Brain microvascular endothelial cell (primary cell): Measurements from ENCODE around the gene CDK13.

Experiments used
- DNase-seq: peaks from one replicate; pipeline ENCODE4 v3.0.0-alpha.2; 2020
- H3K27ac ChIP-seq: fragments of 250-450 bp; sonication (Bioruptor Pico); 2 replicates; pipeline ENCODE4 v1.5.1; 2020; ENCODE audit warnings: mild to moderate bottlenecking, moderate library complexity
- H3K27me3 ChIP-seq: fragments of 250-450 bp; sonication (Bioruptor Pico); replicated peaks from 2 replicates; pipeline ENCODE4 v1.5.1; 2020; ENCODE audit warnings: mild to moderate bottlenecking
- H3K36me3 ChIP-seq: fragments of 250-450 bp; sonication (Bioruptor Pico); replicated peaks from 2 replicates; pipeline ENCODE4 v1.5.1; 2020; ENCODE audit warnings: mild to moderate bottlenecking
- H3K4me3 ChIP-seq: 2 replicates; pipeline ENCODE4 v1.5.1; 2011; ENCODE audit warnings: low read depth, mild to moderate bottlenecking, control low read depth, low read length, moderate library complexity
- CTCF ChIP-seq: IDR thresholded peaks from 2 replicates; pipeline ENCODE4 v1.5.1; 2011; ENCODE audit warnings: low read depth, mild to moderate bottlenecking, moderate library complexity, low read length, control low read depth, inconsistent platforms; ENCODE audit errors: missing control alignments
- in situ Hi-C: cut with HindIII; loops from 2 replicates; pipeline ENCODE4 v1.10.0; 2017; ENCODE audit warnings: low sequenced_read_pairs, low pct_ligation_motif_present

Gene CDK13

GRCh38 chr7:40095695-40096327 is 145.8 kb downstream of the CDK13 start:
- Histone ChIP-seq H3K4me3 (no peak overlapping the region), H3K27ac (no peak overlapping the region), H3K27me3 (no peaks in the 10 kb centered on the region), H3K36me3 (peaks cover 14% of the 10 kb centered on the region)
- TF ChIP-seq CTCF: no peak
- DNase-seq: no peak
- in situ Hi-C loops: no loop called here

GRCh38 chr7:40097728-40098127 is 147.7 kb downstream of the CDK13 start:
- no peak overlapping the region for H3K27ac ChIP-seq
- no peak for DNase-seq
- in situ Hi-C loops: no loop called here
- H3K27me3 ChIP-seq: no peaks in the 10 kb centered on the region
- H3K4me3 ChIP-seq: no peak overlapping the region
- TF ChIP-seq CTCF: no peak
- H3K36me3 ChIP-seq: peaks cover 14% of the 10 kb centered on the region

- in situ Hi-C loops: no loop called here
- DNase-seq: no peak
- no peak overlapping the region for H3K4me3 ChIP-seq
- no peaks in the 10 kb centered on the region for H3K27me3 ChIP-seq
- TF ChIP-seq CTCF: no peak
- H3K36me3 ChIP-seq: peaks cover 8% of the 10 kb centered on the region
- no peak overlapping the region for H3K27ac ChIP-seq
Measured at GRCh38 chr7:40098810-40099209, 148.8 kb downstream of the CDK13 start.

- TF ChIP-seq CTCF: no peak
- no peak overlapping the region for H3K4me3 ChIP-seq
- no peak overlapping the region for H3K27ac ChIP-seq
- no peaks in the 10 kb centered on the region for H3K36me3 ChIP-seq
- H3K27me3 ChIP-seq: no peaks in the 10 kb centered on the region
- in situ Hi-C loops: no loop called here
- no peak for DNase-seq
Measured at GRCh38 chr7:40099837-40100236, 149.8 kb downstream of the CDK13 start.

- in situ Hi-C loops: no loop called here
- no peak overlapping the region for H3K27ac ChIP-seq
- H3K27me3 ChIP-seq: no peaks in the 10 kb centered on the region
- TF ChIP-seq CTCF: no peak
- no peak for DNase-seq
- H3K36me3 ChIP-seq: no peaks in the 10 kb centered on the region
- no peak overlapping the region for H3K4me3 ChIP-seq
Measured at GRCh38 chr7:40101201-40101600, 151.1 kb downstream of the CDK13 start.

GRCh38 chr7:40102897-40103296 is 152.8 kb downstream of the CDK13 start:
- no peaks in the 10 kb centered on the region for H3K36me3 ChIP-seq
- no peak overlapping the region for H3K4me3 ChIP-seq
- no peak for TF ChIP-seq CTCF
- DNase-seq: no peak
- in situ Hi-C loops: no loop called here
- H3K27me3 ChIP-seq: no peaks in the 10 kb centered on the region
- no peak overlapping the region for H3K27ac ChIP-seq
